Measurements from ENCODE around the gene SEC14L1.

SEC14L1 gene

DNA sequence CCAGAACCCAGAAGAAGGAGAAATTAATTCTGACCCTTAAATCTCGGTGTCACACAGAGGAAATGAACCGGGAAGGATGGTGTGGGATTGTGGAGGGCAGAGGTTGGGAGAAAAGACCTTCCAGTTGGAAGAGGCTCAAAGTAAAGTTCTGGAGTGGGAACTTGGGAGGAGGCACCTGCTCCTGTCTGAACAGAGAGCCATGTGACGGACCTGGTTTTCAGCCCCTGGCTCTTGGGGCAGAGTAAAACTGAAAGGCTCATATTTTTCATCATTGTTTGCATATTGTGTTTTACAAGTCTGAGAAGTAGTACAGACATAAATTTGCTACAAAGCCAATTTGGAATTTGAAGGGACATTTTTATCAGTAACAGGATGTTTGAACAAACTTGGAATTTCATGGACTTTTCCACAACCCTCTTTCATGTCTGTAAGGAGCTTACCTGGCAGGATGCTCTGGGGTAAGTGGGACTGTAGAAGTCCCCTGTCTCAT is 24.4 kb upstream of the SEC14L1 start:
- no peak for DNase-seq

- DNase-seq: no peak
These were observed 23.4 kb upstream of the SEC14L1 start for GRCh38 chr17:77117415-77117814.

DNA sequence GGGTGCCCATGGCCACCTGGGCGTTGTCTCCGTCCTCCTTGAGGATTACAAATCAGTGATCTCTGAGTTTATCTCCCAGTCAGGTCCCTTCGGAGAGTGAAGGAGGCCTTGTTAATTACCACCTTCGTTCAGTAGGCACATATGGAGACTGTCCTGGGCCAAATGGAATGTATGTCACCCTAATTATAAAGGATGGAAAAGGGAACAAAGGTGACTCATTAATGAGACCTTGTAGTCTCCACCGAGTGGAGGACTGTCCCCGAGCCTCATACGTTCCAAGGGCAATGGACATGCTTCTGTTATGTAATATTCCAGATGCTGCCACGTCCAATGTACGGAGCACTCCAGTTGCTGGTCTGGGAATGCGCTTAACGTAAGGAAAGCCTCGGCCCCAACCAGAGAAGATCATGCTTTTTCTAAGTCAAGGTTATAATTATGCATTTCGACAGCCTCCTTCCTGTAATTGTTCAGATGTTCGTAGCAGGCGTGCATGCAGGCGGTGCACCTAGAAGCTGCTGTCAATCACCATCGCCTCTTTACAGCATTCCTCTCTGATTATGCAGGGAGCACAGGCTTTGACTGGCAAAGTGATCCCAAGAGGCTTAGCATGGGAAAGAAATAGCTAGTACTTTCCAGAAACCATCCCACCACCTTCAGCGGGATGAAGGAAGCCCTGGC is 22.4 kb upstream of the SEC14L1 start:
- DNase-seq: no peak

- DNase-seq: no peak
These were observed 21.0 kb upstream of the SEC14L1 start for GRCh38 chr17:77119668-77120301.

- DNase-seq: no peak
These were observed 19.9 kb upstream of the SEC14L1 start for GRCh38 chr17:77120868-77121267.

DNA sequence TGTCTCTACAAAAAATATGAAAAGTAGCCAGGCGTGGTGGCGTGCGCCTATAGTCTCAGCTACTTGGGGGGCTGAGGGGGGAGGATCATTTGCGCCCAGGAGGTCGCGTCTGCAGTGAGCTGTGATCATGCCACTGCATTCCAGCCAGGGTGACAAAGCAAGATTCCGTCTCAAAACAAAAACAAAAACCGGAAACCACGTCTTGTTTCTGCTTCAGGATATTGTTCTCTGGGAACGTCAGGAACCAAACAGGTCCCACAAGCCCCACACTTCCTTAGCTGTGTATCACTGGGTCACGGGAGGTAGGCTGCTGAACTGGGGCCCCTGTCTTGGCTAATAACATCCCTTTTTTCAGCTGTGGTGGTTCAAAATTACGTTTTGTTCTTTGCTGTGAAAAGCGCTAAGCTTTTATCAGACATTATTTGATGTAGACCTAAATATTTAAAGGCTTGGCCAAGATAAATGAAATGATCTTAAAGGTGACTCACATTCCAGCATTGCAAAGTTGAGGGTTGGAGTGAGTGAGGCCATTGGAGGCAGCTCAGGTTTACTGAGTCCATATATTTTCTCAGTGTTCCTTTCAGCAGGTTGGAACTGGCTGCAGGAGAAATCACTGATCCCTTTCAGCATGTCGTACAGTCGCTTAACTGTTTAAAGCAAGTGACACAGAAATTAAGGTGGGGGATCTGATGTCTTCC is 16.4 kb upstream of the SEC14L1 start:
- peak; percentile 74 for DNase-seq

DNA sequence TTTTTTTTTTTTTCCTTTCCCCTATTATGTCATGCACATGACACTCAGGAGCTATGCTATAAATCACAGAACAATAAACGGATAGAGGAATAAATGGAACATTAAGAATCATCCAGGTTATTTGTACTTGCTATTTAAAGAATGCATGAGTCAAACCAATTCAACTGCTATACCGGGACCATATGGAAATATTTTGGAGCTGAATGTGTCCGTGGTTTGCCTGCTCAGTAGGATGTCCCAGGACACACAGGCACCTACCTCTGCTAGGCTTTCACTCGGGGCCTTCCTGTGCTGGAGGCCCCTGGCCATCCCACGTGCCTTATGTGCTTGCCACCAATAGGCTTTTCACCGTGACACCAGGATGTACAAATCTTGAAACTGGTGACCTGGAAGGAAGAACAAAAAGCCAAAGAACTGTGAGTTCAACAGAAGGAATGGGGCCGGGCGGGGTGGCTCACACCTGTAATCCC is 15.3 kb upstream of the SEC14L1 start:
- peak; percentile 98 for DNase-seq

DNA sequence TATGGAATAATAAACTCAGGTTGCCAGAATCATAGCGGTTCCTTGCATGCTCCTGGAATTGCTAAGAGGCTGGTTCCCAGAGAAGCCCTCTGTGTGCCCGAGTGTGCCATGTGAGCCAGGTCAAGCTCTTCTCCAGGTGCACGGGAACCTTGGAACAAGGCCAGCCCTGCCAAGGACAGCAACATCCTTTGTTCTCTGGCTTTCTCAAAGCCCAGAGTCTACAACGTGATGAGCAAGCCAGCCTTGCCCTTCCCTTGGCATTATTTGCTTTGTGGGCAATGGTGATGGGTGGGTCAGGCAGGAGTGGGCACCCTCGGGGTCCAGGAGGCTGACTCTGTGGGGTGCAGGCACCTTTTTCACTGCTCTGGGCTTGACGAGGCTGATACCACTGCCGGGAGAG is 14.2 kb upstream of the SEC14L1 start:
- no peak for DNase-seq

GRCh38 chr17:77127735-77128361 is 12.9 kb upstream of the SEC14L1 start:
- DNase-seq: peak; percentile 39

DNA sequence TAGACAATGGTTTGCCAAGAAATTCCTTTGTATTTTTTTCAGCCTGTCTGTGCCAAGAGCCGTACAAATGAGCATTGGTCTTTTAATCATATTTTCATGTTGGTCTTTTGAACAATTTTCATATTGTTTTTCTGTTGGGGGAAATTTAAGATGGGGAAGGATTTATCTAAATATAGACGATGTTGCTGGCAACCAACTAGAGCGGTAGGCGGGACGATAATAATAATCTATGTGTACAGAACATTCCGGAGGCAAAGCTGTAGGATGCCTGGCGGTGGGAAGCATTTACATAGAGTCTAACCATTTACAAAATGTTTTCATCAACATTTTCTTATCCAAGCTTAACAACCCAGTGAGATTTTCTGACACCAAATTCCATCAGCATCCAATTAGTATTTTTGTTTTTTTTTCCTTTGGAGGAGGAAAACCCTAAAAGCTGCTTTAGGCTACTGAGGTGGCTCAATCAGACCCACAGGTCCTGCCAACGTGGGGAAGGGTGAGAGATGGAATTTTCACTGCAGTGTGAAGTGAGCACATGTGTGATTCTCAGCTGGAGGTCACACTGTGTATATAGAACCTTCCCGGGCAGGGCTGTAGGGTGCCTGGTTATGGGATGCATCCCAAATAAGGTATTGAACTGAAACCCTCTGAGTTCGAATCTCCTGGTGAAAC is 11.7 kb upstream of the SEC14L1 start:
- peak; percentile 68 for DNase-seq

DNA sequence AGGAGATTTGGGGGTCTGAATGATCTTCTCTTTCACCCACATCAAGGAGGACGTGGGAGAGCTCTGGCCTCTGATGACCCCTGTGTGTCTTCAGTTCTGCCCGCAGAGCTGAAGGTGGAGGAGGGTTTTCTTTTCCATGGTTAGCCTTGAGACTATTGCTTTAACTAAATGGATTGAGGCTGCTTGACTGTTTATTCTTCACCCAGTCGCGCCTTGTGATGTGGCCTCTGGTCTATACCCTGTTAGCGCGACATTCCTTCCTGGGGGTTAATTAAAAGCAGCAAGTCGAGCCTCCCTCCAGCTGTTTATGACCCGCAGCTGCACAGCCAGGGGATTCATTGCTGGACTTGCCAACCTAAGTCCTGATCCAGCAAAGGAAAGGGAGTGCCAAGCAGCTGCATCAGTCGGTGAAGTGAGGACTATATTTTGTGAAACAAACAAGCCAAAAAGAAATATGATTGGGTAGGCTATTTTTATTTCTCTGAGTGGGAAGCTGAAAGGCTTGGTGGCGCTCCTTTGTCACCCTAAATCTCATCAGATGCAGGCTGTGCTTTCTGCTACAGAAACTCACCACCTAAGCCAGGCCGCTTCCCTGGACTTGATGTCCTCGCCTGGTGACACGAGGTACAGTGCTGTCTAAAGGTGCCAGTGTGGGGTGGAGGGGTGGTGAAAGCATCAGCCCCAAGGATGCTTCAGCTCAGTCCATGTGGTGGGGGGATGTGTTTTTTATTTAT is 11.0 kb upstream of the SEC14L1 start:
- DNase-seq: peak; percentile 46

DNA sequence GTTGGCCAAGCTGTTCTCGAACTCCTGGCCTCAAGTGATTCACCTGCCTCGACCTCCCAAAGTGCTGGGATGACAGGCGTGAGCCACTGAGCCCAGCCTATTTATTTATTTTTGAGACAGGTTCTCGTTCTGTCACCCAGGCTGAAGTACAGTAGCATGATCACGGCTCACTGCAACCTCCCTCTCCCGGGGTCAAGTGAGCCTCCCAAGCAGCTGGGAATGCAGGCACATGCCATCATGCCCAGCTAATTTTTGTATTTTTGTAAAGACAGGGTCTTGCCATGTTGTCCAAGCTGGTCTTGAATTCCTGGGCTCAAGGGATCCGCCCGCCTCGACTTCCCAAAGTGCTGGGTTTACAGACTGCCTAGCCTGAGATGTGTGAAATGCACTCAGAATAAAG is 10.2 kb upstream of the SEC14L1 start:
- no peak for DNase-seq

DNA sequence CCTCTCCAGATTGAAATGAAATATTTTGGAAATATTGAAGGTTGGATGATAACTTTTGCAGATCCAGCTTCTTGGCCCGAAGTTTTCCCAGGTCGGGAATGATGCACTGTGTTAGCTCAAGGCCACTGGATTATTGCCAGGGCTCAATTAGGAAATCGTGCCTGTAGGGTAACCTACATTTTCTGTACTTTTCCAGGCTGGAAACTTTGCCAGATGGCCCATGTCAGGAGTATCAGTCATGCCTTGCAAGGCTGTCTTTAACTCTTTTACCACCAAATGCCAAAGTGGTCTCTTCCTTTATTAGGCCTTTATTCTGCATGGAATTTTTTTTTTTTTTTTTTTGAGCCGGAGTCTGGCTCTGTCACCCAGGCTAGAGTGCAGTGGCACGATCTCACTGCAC is 8.9 kb upstream of the SEC14L1 start:
- peak; percentile 88 for DNase-seq

GRCh38 chr17:77132411-77133086 is 8.2 kb upstream of the SEC14L1 start:
- no peak for DNase-seq

DNA sequence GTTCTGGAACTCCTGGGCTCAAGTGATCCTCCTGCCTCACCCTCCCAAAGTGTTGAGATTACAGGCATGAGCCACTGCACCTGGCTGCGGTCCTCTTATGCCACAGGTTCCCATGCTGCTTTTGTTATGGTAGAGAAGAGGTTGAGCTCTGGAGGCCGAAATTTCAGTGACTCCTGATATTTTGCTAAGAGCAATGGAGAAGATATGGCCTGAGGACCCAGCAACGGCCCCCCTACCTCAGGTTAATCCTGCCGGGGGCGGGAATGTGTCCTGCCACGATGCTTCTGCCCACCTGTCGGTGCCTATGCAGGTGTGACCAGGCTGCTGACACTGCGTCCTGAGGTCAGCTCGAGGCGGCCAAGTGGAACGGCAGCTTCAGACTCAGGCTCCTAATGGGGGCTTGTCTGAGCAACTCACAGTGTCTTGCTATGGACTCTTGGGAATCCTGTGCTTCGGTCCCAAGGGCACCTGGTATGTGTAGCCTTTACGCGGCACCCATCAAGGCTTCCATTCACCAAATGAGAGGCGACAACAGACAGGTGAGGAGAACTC is 7.6 kb upstream of the SEC14L1 start:
- no peak for DNase-seq

DNA sequence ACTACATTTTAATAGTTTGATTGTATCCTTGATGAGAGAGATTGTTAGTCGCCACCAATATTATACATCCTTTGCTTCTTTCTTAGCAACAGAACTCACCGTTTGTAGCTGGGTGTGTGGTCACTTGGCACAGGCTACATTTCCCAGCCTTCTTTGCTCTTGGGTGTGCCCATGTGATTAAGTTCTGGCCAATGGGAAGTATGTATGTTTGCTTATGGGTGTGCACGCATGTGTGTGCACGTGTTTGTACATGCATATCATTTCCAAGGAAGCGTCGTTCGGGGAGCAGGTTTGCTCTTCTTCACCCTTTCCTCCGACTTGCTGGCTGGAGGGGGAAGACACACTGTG is 4.4 kb upstream of the SEC14L1 start:
- no peak for DNase-seq

GRCh38 chr17:77137111-77137510 is 3.7 kb upstream of the SEC14L1 start:
- no peak for DNase-seq

GRCh38 chr17:77137886-77138285 is 2.9 kb upstream of the SEC14L1 start:
- DNase-seq: peak; percentile 66

GRCh38 chr17:77140166-77140877 is 447 bp upstream of the SEC14L1 start:
- peak; percentile 99 for DNase-seq

GRCh38 chr17:77141846-77142449 is 1.2 kb downstream of the SEC14L1 start:
- peak; percentile 44 for DNase-seq

Data from fibroblast of skin of right quadriceps (primary cell).